Hepatocyte (in vitro differentiated cells): ENCODE data around the gene VEPH1. TPM values are rescaled to one million over a fixed set of nuclear protein-coding genes. Genes with fewer than 3 reads are reported as not detected.

Source experiments
- DNase-seq: peaks from one replicate; pipeline ENCODE4 v3.0.0-alpha.2; 2016; ENCODE audit warnings: low spot score
- H2AFZ ChIP-seq: fragments of 200-600 bp; sonication (generic); 2 replicates; pipeline ENCODE4 v1.6.0; 2016; ENCODE audit warnings: antibody characterized with exemption, mild to moderate bottlenecking
- H3K27ac ChIP-seq: fragments of 200-600 bp; sonication (generic); 2 replicates; pipeline ENCODE4 v1.5.1; 2016; ENCODE audit warnings: mild to moderate bottlenecking
- H3K27me3 ChIP-seq: fragments of 200-600 bp; sonication (generic); 2 replicates; pipeline ENCODE4 v1.6.1; 2016
- H3K36me3 ChIP-seq: fragments of 200-600 bp; sonication (generic); replicated peaks from 2 replicates; pipeline ENCODE4 v1.5.1; 2016; ENCODE audit warnings: low read depth; ENCODE audit not compliant: insufficient read depth
- H3K4me1 ChIP-seq: fragments of 200-600 bp; sonication (generic); 2 replicates; pipeline ENCODE4 v1.5.1; 2016; ENCODE audit warnings: mild to moderate bottlenecking, moderate library complexity; ENCODE audit not compliant: insufficient read depth
- H3K4me2 ChIP-seq: fragments of 200-600 bp; sonication (generic); 2 replicates; pipeline ENCODE4 v1.6.0; 2016
- H3K4me3 ChIP-seq: fragments of 200-600 bp; sonication (generic); 2 replicates; pipeline ENCODE4 v1.5.1; 2016; ENCODE audit warnings: mild to moderate bottlenecking
- H3K79me2 ChIP-seq: fragments of 200-600 bp; sonication (generic); 2 replicates; pipeline ENCODE4 v1.6.0; 2017; ENCODE audit warnings: mild to moderate bottlenecking
- H3K9me2 ChIP-seq: fragments of 200-600 bp; sonication (generic); replicated peaks from 2 replicates; pipeline ENCODE4 v1.6.0; 2017; ENCODE audit warnings: mild to moderate bottlenecking; ENCODE audit not compliant: insufficient read depth
- H3K9me3 ChIP-seq: fragments of 200-600 bp; sonication (generic); 2 replicates; pipeline ENCODE4 v1.5.1; 2016; ENCODE audit warnings: low read depth, mild to moderate bottlenecking
- H4K20me1 ChIP-seq: fragments of 200-600 bp; sonication (generic); 2 replicates; pipeline ENCODE4 v1.6.0; 2016; ENCODE audit warnings: mild to moderate bottlenecking; ENCODE audit not compliant: insufficient read depth, poor library complexity, severe bottlenecking
- EZH2 ChIP-seq: fragments of 200-600 bp; sonication (generic); IDR thresholded peaks from 2 replicates; pipeline ENCODE4 v1.6.1; 2016; ENCODE audit warnings: antibody characterized with exemption, mild to moderate bottlenecking, borderline replicate concordance
- EZH2phosphoT487 ChIP-seq: fragments of 200-600 bp; sonication (generic); IDR thresholded peaks from one replicate; pipeline ENCODE4 v1.6.1; 2018; ENCODE audit warnings: antibody characterized with exemption, mild to moderate bottlenecking, low read depth, moderate library complexity; ENCODE audit not compliant: unreplicated experiment, severe bottlenecking
- WGBS: methylation state at CpG from one replicate; pipeline ENCODE4 v1.1.6; 2016; ENCODE audit warnings: low lambda C conversion rate; ENCODE audit errors: missing lambda C conversion rate; 5-methylcytosine and 5-hydroxymethylcytosine counted together
- polyA plus RNA-seq: library from polyadenylated mRNA; unstranded; fragments of >200 nt; fragmentation: Nextera tagmentation; extraction: Ambion mirVana; gene quantifications from 2 replicates; pipeline ENCODE4 v1.2.1, GENCODE V29; 2016
- total RNA-seq: library from RNA; depleted of rRNA; stranded (reverse); fragments of >200 nt; gene quantifications from 2 replicates; pipeline ENCODE4 v1.2.3, GENCODE V29; 2014
- TF ChIP-seq, protein P1 (sequence below): fragments of 200-600 bp; sonication (generic); IDR thresholded peaks from 2 replicates; pipeline ENCODE4 v1.5.1; 2016; ENCODE audit warnings: antibody characterized with exemption, mild to moderate bottlenecking; ENCODE audit not compliant: poor library complexity

Gene VEPH1
- total and polyA plus RNA-seq, 2 experiments from 2014 or later: 2.5 to 4.7 TPM

DNA sequence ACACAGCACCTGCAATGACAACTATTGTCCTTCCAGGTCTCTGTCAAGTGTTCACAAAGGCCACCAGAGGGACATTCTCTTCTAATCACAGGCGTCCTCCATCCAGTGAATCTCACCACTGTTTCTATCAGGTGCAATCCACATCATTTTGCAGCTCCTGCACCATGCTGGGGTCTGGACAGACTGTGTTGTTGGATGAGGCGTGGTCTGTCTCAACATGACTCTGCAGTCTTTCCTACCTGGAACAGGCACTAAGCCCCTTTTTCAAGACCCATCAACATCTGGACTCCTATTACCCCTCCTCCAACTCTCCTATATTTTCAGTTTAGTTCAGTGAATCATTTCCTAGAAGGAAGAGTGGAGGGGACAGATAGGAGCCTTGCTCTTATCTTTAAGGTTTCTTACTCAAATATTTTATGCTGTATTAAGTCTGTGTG, 31.5 kb upstream of the VEPH1 start:
- H3K4me2 ChIP-seq: no peak overlapping the region
- H3K27me3 ChIP-seq: peaks cover 4% of the 10 kb centered on the region
- H3K9me3 ChIP-seq: no peaks in the 10 kb centered on the region
- H3K36me3 ChIP-seq: no peaks in the 10 kb centered on the region
- H2AFZ ChIP-seq: no peak overlapping the region
- no peaks in the 10 kb centered on the region for H3K4me1 ChIP-seq
- H3K9me2 ChIP-seq: no peaks in the 10 kb centered on the region
- WGBS: 88% methylated on average over 2 of the region's 2 CpGs
- no peak overlapping the region for H3K27ac ChIP-seq
- DNase-seq: no peak
- no peak for TF ChIP-seq EZH2phosphoT487
- no peak for TF ChIP-seq EZH2
- TF ChIP-seq, protein P1, sequence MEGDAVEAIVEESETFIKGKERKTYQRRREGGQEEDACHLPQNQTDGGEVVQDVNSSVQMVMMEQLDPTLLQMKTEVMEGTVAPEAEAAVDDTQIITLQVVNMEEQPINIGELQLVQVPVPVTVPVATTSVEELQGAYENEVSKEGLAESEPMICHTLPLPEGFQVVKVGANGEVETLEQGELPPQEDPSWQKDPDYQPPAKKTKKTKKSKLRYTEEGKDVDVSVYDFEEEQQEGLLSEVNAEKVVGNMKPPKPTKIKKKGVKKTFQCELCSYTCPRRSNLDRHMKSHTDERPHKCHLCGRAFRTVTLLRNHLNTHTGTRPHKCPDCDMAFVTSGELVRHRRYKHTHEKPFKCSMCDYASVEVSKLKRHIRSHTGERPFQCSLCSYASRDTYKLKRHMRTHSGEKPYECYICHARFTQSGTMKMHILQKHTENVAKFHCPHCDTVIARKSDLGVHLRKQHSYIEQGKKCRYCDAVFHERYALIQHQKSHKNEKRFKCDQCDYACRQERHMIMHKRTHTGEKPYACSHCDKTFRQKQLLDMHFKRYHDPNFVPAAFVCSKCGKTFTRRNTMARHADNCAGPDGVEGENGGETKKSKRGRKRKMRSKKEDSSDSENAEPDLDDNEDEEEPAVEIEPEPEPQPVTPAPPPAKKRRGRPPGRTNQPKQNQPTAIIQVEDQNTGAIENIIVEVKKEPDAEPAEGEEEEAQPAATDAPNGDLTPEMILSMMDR: no peak
- no peaks in the 10 kb centered on the region for H3K79me2 ChIP-seq
- no peak overlapping the region for H3K4me3 ChIP-seq
- H4K20me1 ChIP-seq: no peaks in the 10 kb centered on the region

DNA sequence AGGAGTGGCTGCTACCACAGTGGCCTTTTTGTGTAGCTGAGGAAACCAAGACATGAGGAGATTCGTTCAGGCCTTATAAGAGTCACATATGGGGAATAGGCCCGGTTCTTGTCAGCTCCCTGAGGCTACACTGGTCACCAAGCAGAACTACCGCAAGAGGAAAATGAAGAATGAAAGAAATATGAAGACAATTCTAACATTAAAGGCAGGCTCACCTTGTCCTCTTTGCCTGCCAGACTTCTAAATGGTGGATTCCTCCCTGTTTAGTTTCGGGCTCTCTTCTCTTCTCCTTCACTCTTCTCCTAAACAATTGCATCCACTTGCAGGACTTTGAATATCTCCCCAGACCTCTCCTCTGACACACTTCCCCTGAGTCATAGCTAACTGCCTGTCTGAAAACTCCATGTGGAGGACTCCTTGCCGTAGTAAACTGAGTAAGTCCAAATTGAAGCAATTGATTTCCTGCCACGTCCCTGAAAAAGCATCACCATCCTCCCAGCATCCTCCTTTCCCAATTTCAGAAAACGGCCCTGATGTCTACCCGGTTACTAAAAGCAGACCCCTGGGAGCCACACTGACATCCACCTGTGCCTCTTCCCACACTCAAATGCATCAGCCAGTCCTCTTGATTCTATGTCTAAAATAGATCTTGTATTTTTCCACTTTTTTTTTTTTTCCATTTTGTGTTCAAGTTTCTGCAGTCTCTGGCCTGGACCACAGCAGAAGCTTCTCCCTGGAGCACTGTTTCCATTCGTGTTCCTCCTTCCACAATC, 30.3 kb upstream of the VEPH1 start:
- WGBS: 89% methylated on average over 9 of the region's 9 CpGs
- H3K9me2 ChIP-seq: no peaks in the 10 kb centered on the region
- no peaks in the 10 kb centered on the region for H3K9me3 ChIP-seq
- DNase-seq: no peak
- H2AFZ ChIP-seq: no peak overlapping the region
- no peaks in the 10 kb centered on the region for H3K27me3 ChIP-seq
- H3K79me2 ChIP-seq: no peaks in the 10 kb centered on the region
- no peaks in the 10 kb centered on the region for H4K20me1 ChIP-seq
- H3K4me1 ChIP-seq: no peaks in the 10 kb centered on the region
- H3K36me3 ChIP-seq: no peaks in the 10 kb centered on the region
- TF ChIP-seq, protein P1: no peak
- TF ChIP-seq EZH2 (no peak), EZH2phosphoT487 (no peak)
- no peak overlapping the region for H3K27ac ChIP-seq
- no peak overlapping the region for H3K4me2 ChIP-seq
- no peak overlapping the region for H3K4me3 ChIP-seq

DNA sequence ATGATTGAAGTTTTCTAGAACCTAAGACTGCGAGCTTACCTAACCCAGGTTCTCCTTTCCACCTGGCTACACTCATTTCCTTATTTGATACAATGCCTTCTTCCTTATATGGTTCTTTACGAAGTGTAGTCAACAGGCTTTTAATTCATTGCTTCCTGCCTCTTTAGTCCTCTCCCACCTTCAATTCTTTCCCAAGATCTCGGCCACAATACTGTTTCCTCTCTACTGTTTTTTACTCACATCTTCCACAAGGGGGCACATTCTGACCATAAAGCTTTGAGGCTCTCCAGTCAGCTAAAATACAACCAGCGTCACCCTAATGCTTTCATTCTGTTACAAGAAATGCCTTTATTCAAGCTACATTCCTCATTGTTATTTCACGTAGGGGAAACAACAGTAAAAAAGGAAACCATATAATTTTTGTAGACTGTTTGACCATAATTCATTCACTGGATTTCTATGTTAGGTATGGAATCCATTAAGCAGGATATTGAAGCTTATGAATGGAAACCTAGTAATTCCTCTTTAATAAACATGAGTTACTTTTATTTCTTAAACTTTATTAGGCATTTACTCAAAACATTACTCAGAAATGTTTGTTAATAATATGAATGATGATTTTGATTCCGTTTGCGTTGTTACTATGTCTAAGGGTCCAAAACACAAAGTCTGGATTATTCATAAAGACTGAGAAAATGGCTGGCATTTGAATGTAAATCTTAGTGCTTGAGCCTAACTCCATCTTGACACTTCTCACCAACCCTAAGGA, 29.5 kb upstream of the VEPH1 start:
- H3K4me1 ChIP-seq: no peaks in the 10 kb centered on the region
- H2AFZ ChIP-seq: no peak overlapping the region
- no peaks in the 10 kb centered on the region for H3K9me3 ChIP-seq
- no peak overlapping the region for H3K4me2 ChIP-seq
- DNase-seq: peak; percentile 87
- no peaks in the 10 kb centered on the region for H3K79me2 ChIP-seq
- no peaks in the 10 kb centered on the region for H4K20me1 ChIP-seq
- TF ChIP-seq, protein P1: peak; percentile 85
- TF ChIP-seq EZH2: no peak
- H3K27me3 ChIP-seq: no peaks in the 10 kb centered on the region
- no peak overlapping the region for H3K27ac ChIP-seq
- no peaks in the 10 kb centered on the region for H3K9me2 ChIP-seq
- 34% methylated on average over 7 of the region's 7 CpGs for WGBS
- no peak overlapping the region for H3K4me3 ChIP-seq
- H3K36me3 ChIP-seq: no peaks in the 10 kb centered on the region
